ENCODE data around the gene PTK7.

PTK7 gene

DNA sequence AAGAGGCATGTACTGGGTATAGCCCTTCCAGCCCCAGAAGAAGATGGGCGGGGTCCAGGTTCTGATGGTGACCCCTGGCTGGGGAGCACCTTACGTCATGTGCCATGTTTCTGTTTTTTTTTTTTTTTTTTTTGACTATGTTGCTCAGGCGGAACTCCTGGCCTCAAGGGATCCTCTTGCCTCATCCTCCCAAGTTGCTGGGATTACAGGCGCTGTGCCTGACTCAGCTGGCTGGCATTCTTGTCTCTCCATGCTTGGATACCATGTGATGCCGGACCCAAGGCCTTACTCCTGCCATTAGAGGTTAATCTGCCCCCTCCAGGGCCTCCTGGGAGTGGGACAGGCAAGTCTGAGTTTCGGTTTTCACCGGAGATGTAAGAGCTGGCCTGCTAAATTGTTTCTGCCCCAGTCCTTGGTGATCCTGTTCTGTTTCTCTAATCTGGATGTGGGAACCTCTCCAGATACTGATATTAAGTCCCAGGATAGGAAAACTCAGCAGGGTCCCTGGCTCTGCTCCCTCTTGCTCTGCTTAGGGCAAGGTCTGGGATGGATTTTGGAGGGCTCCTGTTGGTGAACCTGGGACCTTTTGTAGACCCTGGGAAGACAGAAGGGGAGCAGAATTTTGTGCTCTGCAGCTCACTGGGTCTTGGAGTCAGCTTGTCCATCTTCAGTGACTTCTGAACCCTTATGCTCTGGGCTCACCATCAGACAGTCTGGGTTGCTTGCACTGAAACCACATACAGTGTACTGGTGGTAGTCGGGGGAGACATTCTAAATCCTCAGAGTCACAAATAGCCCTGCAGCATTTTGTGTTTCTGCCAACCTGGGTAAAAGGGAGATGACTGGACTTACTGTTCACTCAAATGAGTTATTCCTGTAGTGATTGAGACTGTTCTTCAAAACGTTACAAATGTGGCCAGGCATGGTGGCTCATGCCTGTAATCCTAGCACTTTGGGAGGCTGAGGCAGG is 45.1 kb downstream of the PTK7 start:
- no peaks in the 10 kb centered on the region for H3K4me1 ChIP-seq (ENCODE audit: low read depth, poor library complexity, severe bottlenecking)
- H3K9ac ChIP-seq = no peak overlapping the region
- H3K4me3 ChIP-seq (IDR thresholded peaks at IDR 0.05; ENCODE audit: insufficient read depth, low read depth, low read length) = no peak overlapping the region
- H3K4me2 ChIP-seq = no peak overlapping the region
- TF ChIP-seq, protein P1, sequence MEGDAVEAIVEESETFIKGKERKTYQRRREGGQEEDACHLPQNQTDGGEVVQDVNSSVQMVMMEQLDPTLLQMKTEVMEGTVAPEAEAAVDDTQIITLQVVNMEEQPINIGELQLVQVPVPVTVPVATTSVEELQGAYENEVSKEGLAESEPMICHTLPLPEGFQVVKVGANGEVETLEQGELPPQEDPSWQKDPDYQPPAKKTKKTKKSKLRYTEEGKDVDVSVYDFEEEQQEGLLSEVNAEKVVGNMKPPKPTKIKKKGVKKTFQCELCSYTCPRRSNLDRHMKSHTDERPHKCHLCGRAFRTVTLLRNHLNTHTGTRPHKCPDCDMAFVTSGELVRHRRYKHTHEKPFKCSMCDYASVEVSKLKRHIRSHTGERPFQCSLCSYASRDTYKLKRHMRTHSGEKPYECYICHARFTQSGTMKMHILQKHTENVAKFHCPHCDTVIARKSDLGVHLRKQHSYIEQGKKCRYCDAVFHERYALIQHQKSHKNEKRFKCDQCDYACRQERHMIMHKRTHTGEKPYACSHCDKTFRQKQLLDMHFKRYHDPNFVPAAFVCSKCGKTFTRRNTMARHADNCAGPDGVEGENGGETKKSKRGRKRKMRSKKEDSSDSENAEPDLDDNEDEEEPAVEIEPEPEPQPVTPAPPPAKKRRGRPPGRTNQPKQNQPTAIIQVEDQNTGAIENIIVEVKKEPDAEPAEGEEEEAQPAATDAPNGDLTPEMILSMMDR (conservative IDR thresholded peaks at IDR 0.05; ENCODE audit: low read depth, low read length) = no peak
- no peaks in the 10 kb centered on the region for H4K20me1 ChIP-seq (ENCODE audit: insufficient read depth)
- no peaks in the 10 kb centered on the region for H3K36me3 ChIP-seq (ENCODE audit: insufficient read depth)
- H3K27ac ChIP-seq = no peak overlapping the region
- no peaks in the 10 kb centered on the region for H3K27me3 ChIP-seq (ENCODE audit: insufficient read depth, low read depth)
- no peaks in the 10 kb centered on the region for H3K79me2 ChIP-seq (ENCODE audit: insufficient read depth, low read depth)
- no peak overlapping the region for H2AFZ ChIP-seq (ENCODE audit: low read depth)

DNA sequence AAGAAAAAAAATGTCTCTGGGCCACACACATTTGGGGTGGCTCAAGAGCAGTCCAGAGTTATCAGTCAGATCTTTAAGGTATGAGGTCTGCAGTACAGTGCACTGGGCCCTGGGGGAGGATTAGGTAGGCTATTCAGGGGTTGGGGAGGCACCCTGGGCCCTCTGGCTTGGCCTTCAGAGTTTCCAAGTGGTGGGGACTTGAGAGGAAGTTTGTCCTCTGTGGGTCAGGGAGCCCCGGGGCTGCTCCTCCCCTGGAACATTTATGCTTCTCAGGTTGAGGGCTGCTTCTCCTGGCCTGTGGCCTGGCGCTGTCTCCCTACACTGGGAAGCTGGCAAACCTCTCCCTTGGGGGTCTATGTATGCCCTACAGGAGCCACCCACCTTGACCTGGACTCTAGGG is 46.0 kb downstream of the PTK7 start:
- H3K4me1 ChIP-seq (ENCODE audit: low read depth, poor library complexity, severe bottlenecking) = no peaks in the 10 kb centered on the region

DNA sequence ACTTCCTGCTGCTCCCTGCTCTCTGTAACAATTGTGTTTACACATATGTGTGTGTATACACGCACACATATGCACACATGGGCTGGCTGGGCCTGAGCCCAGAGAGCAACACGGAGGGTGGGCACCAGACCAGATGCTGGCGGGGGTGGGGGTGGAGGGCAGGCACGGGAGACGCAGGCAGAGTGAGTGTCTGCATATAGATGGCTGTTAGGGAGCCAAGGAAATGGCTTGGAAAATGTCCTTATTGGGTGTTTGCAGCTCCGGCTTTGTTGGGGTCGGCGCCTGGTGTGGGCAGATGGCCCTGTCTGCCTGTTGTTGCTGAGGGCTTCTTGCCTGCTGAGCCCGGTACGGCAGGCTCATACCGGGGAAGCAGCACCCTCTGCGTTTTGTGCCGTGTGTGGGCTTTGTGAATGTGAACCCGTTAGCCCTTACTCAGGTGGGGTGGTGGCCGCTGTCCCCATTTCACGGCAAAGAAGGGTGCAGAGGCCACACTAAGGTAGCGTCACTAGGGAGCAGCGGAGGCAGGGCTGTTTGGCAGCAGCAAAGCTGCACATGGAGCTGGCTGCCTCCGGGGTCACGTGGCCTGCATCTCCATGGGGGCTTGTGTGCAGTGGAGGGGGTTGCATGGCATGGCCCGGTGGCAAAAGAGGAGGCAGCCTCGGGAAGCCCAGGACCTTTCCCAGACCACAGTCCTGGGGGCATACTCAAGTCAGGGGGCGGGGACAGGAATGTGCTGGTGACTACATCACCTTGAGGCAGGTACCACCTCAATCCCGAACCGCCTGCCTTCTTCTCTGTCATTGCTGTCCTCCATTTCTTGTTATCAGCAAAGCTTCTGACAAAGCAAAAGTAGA is 47.6 kb downstream of the PTK7 start:
- no peak overlapping the region for H2AFZ ChIP-seq (ENCODE audit: low read depth)
- H3K4me2 ChIP-seq = no peak overlapping the region
- no peak overlapping the region for H3K4me3 ChIP-seq (IDR thresholded peaks at IDR 0.05; ENCODE audit: insufficient read depth, low read depth, low read length)
- no peaks in the 10 kb centered on the region for H3K36me3 ChIP-seq (ENCODE audit: insufficient read depth)
- TF ChIP-seq, protein P1 (conservative IDR thresholded peaks at IDR 0.05; ENCODE audit: low read depth, low read length) = no peak
- no peaks in the 10 kb centered on the region for H4K20me1 ChIP-seq (ENCODE audit: insufficient read depth)
- no peak overlapping the region for H3K9ac ChIP-seq
- H3K4me1 ChIP-seq (ENCODE audit: low read depth, poor library complexity, severe bottlenecking) = no peaks in the 10 kb centered on the region
- H3K27me3 ChIP-seq (ENCODE audit: insufficient read depth, low read depth) = no peaks in the 10 kb centered on the region
- H3K27ac ChIP-seq = no peak overlapping the region
- H3K79me2 ChIP-seq (ENCODE audit: insufficient read depth, low read depth) = no peaks in the 10 kb centered on the region

More for the DNA sequence above, 46.0 kb downstream of the PTK7 start:
- H3K36me3 ChIP-seq (ENCODE audit: insufficient read depth) = no peaks in the 10 kb centered on the region
- no peak overlapping the region for H2AFZ ChIP-seq (ENCODE audit: low read depth)
- H3K27me3 ChIP-seq (ENCODE audit: insufficient read depth, low read depth) = no peaks in the 10 kb centered on the region
- H3K27ac ChIP-seq = no peak overlapping the region
- TF ChIP-seq, protein P1 (conservative IDR thresholded peaks at IDR 0.05; ENCODE audit: low read depth, low read length) = no peak
- H3K9ac ChIP-seq = no peak overlapping the region
- H3K79me2 ChIP-seq (ENCODE audit: insufficient read depth, low read depth) = no peaks in the 10 kb centered on the region
- no peaks in the 10 kb centered on the region for H4K20me1 ChIP-seq (ENCODE audit: insufficient read depth)
- H3K4me3 ChIP-seq (IDR thresholded peaks at IDR 0.05; ENCODE audit: insufficient read depth, low read depth, low read length) = no peak overlapping the region
- no peak overlapping the region for H3K4me2 ChIP-seq

DNA sequence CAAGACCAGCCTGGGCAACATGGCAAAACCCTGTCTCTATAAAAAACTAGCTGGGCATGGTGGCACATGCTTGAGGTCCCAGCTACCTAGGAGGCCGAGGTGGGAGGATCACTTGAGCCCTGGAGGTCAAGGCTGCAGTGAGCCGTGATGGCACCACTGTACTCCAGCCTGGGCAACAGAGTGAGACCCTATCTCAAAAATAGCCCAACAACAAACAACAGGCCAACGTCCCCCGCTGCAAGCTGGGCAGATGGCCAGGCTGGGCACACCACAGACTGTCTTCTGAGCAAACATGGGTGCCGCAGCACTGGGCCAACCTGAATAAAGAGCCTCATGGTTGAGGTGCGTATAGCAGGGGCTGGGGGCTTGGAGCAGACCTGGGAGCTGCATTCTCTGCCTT is 48.4 kb downstream of the PTK7 start:
- Histone ChIP-seq H3K4me3 (IDR thresholded peaks at IDR 0.05; ENCODE audit: insufficient read depth, low read depth, low read length) (no peak overlapping the region), H3K79me2 (ENCODE audit: insufficient read depth, low read depth) (no peaks in the 10 kb centered on the region), H3K9ac (no peak overlapping the region), H3K27ac (no peak overlapping the region), H3K4me1 (ENCODE audit: low read depth, poor library complexity, severe bottlenecking) (no peaks in the 10 kb centered on the region), H4K20me1 (ENCODE audit: insufficient read depth) (no peaks in the 10 kb centered on the region), H3K36me3 (ENCODE audit: insufficient read depth) (no peaks in the 10 kb centered on the region), H3K4me2 (no peak overlapping the region), H3K27me3 (ENCODE audit: insufficient read depth, low read depth) (no peaks in the 10 kb centered on the region), H2AFZ (ENCODE audit: low read depth) (no peak overlapping the region)
- TF ChIP-seq, protein P1 (conservative IDR thresholded peaks at IDR 0.05; ENCODE audit: low read depth, low read length) = no peak
